ENCODE measurements around the gene MCRIP2. TPM values are rescaled to one million over a fixed set of nuclear protein-coding genes. Genes with fewer than 3 reads are reported as not detected.

The MCRIP2 gene
- total RNA-seq, 2 donors from 2014 or later, result 22.8 to 34.2 TPM

- Mint-ChIP-seq H3K4me3 (peak overlapping the region; percentile 68), H3K9me3 (no peaks in the 10 kb centered on the region), H3K27me3 (ENCODE audit: insufficient read depth) (no peaks in the 10 kb centered on the region), H3K4me1 (no peaks in the 10 kb centered on the region), H3K36me3 (ENCODE audit: low read depth) (no peaks in the 10 kb centered on the region), H3K27ac (peak overlapping the region; percentile 85)
- H3K27ac ChIP-seq (ENCODE audit: low read depth, low read length), result peak overlapping the region; percentile 66
- H3K9me3 ChIP-seq (ENCODE audit: control insufficient read depth, low read length), result no peaks in the 10 kb centered on the region
- TF ChIP-seq CTCF (conservative IDR thresholded peaks at IDR 0.05), result peak; percentile 79
- peak overlapping the region; percentile 74 for H3K9ac ChIP-seq (ENCODE audit: extremely low read depth, low read length, poor library complexity, severe bottlenecking)
- no peaks in the 10 kb centered on the region for H3K36me3 ChIP-seq (ENCODE audit: control insufficient read depth, insufficient read depth, low read length)
- 60 to 66% methylated on average over 18 to 24 of the region's 24 CpGs for WGBS, 2 experiments (ENCODE audit: insufficient coverage in 1 of 2, insufficient read length in 1 of 2)
- H3K4me3 ChIP-seq (ENCODE audit: low read length), result peak overlapping the region; percentile 87
- no peaks in the 10 kb centered on the region for H3K4me1 ChIP-seq (ENCODE audit: control insufficient read depth, insufficient read depth, low read length)
- DNase-seq, result peak; percentile 83
- no peaks in the 10 kb centered on the region for H3K27me3 ChIP-seq (ENCODE audit: control insufficient read depth, insufficient read depth, low read length, poor library complexity, severe bottlenecking)
Observed at GRCh38 chr16:648071-648780, 6.6 kb downstream of the MCRIP2 start.

DNA sequence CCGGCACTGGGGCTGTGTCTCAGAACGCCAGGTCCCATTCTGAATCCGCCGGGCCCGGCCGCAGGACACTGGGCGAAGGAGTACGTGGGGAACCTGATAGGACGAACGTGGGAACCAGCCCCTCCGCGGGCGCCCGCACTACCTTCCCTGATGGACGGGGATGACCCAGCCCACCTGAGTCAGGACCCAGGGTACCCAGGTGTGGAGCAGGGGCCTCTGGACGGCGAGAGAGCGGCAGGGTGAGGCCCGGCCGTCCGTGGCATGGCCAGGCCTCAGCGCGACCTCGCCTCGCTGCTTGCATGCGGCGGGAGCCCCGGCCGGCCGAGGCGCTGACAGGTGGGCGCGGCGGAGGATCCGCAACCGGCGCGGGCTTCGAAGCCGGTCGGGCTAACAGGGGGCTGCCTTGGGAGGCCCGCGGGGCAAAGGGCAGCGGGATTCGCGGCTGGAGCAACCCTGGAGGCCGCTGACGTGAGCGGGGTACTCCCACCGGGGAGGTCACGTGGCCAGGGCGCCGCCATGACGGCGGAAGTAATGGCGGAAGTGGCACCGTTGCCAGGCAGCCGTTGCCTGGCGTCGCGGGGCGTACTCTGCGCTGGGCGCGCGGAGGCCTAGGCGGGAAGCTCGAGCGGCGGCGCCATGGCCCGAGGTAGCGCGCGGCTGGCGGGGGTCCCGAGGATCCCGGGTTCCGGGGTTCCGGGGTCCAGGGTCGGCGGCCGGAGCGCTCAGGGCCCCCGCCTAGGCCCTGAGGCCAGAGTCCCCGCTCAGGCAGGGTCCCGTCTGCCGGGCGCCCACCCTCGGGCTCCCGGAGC lies 7.4 kb downstream of the MCRIP2 start, which contains the start of gene WDR90:
WDR90 (plus strand) TSS at position 585 of the 809 bp plus-strand sequence; CDS start at position 637, 52 bp downstream.
- H3K9me3 Mint-ChIP-seq, result no peaks in the 10 kb centered on the region
- Histone ChIP-seq H3K4me1 (ENCODE audit: control insufficient read depth, insufficient read depth, low read length) (no peaks in the 10 kb centered on the region), H3K36me3 (ENCODE audit: control insufficient read depth, insufficient read depth, low read length) (no peaks in the 10 kb centered on the region), H3K27me3 (ENCODE audit: control insufficient read depth, insufficient read depth, low read length, poor library complexity, severe bottlenecking) (no peaks in the 10 kb centered on the region), H3K4me3 (ENCODE audit: low read length) (peak within 1 kb of the TSS; percentile 87), H3K9me3 (ENCODE audit: control insufficient read depth, low read length) (no peaks in the 10 kb centered on the region), H3K27ac (ENCODE audit: low read depth, low read length) (peak within 1 kb of the TSS; percentile 66), H3K9ac (ENCODE audit: extremely low read depth, low read length, poor library complexity, severe bottlenecking) (peak within 1 kb of the TSS; percentile 74)
- peak; percentile 96 for DNase-seq
- peak within 1 kb of the TSS; percentile 68 for H3K4me3 Mint-ChIP-seq
- H3K27me3 Mint-ChIP-seq (ENCODE audit: insufficient read depth), result no peaks in the 10 kb centered on the region
- H3K27ac Mint-ChIP-seq, result peak within 1 kb of the TSS; percentile 85
- no peak for TF ChIP-seq CTCF (conservative IDR thresholded peaks at IDR 0.05)
- H3K4me1 Mint-ChIP-seq, result no peaks in the 10 kb centered on the region
- H3K36me3 Mint-ChIP-seq (ENCODE audit: low read depth), result no peaks in the 10 kb centered on the region
- WGBS, 2 experiments (ENCODE audit: insufficient coverage in 1 of 2, insufficient read length in 1 of 2), result 3 to 4% methylated on average over 36 to 91 of the region's 91 CpGs

DNA sequence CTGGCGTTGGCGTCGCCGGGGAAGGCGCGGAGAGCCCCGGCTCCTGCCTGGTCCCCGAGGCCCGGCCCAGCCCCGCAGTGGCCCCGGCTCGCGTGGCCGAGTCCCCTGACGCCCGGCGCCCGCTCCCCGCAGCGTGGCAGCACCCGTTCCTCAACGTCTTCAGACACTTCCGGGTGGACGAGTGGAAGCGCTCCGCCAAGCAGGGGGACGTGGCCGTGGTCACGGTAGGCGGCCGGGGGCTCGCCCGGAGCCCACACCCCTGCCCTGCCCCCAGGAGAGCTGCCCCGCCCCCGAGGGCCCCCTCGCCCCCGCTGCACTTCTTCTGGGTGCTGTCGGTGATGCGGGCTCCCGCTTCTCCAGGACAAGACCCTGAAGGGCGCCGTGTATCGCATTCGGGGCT lies 8.0 kb downstream of the MCRIP2 start:
- Histone ChIP-seq H3K9ac (ENCODE audit: extremely low read depth, low read length, poor library complexity, severe bottlenecking) (peak overlapping the region; percentile 74), H3K4me1 (ENCODE audit: control insufficient read depth, insufficient read depth, low read length) (no peaks in the 10 kb centered on the region), H3K4me3 (ENCODE audit: low read length) (peak overlapping the region; percentile 87), H3K27me3 (ENCODE audit: control insufficient read depth, insufficient read depth, low read length, poor library complexity, severe bottlenecking) (no peaks in the 10 kb centered on the region), H3K27ac (ENCODE audit: low read depth, low read length) (no peak overlapping the region), H3K9me3 (ENCODE audit: control insufficient read depth, low read length) (no peaks in the 10 kb centered on the region), H3K36me3 (ENCODE audit: control insufficient read depth, insufficient read depth, low read length) (no peaks in the 10 kb centered on the region)
- Mint-ChIP-seq H3K4me3 (peak overlapping the region; percentile 68), H3K9me3 (no peaks in the 10 kb centered on the region), H3K36me3 (ENCODE audit: low read depth) (no peaks in the 10 kb centered on the region), H3K4me1 (no peaks in the 10 kb centered on the region), H3K27me3 (ENCODE audit: insufficient read depth) (no peaks in the 10 kb centered on the region), H3K27ac (no peak overlapping the region)
- DNase-seq, result no peak
- 12 to 29% methylated on average over 17 to 44 of the region's 44 CpGs for WGBS, 2 experiments (ENCODE audit: insufficient coverage in 1 of 2, insufficient read length in 1 of 2)
- no peak for TF ChIP-seq CTCF (conservative IDR thresholded peaks at IDR 0.05)

Data from endodermal cell (in vitro differentiated cells).